ENCODE results near the gene THRA. TPM values are rescaled to one million over a fixed set of nuclear protein-coding genes. Genes with fewer than 3 reads are reported as not detected.

The THRA gene
- total and polyA plus RNA-seq, 9 of the 15 experiments (the other 6 are each of a cell fraction or from before 2014, with no cell fraction given) = 0.34 to 23.4 (median 12.7) TPM

DNA sequence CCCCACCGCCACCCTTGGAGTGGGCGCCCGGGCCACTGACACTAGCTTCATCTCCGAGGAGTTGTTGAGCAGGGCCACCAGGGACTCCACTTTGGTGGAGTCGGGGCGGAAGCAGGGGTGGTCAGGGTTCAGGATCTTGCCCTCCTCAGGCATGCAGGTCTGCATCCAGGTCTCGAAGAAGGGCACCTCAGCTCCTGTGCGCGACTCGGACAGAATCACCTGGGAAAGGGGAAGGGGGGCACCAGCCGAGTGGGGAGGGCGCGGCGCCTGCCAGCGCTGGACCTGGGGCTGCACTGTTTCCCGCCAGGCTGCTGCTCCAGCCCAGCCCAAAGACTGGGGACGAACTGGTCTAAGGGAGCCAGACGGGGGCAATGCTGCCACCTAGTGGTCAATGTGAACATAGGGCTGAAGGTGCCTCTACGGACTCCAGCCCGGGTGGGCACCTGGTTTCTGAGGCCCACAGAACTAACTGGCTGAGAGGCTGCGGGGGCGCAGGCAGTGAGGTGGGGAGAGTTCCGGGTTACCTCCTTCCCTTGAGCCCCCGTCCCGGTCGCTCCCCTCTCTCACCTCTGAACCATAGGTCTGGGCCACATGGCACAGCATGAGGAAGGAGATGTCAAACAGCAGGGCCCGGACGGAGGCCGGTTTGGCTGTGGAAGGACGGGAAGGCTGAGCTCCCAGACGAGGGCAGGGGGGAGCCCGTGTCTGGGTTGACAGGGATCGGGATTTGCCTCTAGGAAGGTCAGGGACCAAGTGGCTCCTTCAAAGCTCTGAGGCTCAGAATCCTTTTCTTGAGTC lies 35.8 kb upstream of the THRA start (continued):
- TF ChIP-seq JUND (IDR thresholded peaks at IDR 0.05; ENCODE audit: borderline replicate concordance, low read depth, low read length) = 0 out of 2 replicates have a peak, but pooled peaks have one; percentile 25
- TF ChIP-seq JUND (tag; IDR thresholded peaks at IDR 0.05; ENCODE audit: borderline replicate concordance, low read depth, low read length) = no peak

DNA sequence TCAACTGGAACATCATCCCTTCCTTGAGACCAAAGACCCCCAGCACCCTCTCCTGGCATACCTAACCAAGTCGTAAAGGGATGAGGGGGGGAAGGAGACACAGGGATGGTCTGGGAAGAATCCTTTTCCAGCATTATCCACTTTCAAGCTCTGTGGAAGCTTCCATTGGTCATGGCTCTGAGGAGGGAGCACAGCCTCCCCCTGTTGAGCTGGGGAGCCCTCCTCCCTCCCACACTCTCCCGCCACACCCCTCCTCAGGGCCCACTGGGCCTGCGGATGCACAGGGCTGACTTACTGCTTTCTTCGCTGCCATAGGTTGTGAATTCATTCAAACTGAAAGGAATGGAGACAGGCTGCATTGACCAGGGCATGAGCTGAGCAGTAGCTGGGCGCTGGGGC lies 35.2 kb upstream of the THRA start:
- in situ Hi-C loops (cut with MboI) (no loop called here), intact Hi-C loops (cut with micrococcal nuclease) (no loop called here)
- FAIRE-seq (no peak), ATAC-seq (peak; percentile 52), DNase-seq (ENCODE audit: extremely low read depth in 1 of 4, low spot score in 3 of 4) (peak in 2 of 4 experiments; percentile 16 to 32)
- Histone ChIP-seq H3K9me1 (ENCODE audit: control insufficient read depth, insufficient read depth, low read length) (no peaks in the 10 kb centered on the region), H3K27ac (ENCODE audit: extremely low read depth, low read depth, low read length) (0 out of 3 replicates have a peak overlapping the region, but pooled peaks have one; percentile 12), H3K79me2 (ENCODE audit: control insufficient read depth, insufficient read depth, low read length) (no peaks in the 10 kb centered on the region), H4K20me1 (replicated peaks; ENCODE audit: control insufficient read depth, insufficient read depth, low read length) (0 out of 2 replicates have a peak, but pooled peaks cover 4% of the 10 kb centered on the region), H3K36me3 (ENCODE audit: control insufficient read depth, insufficient read depth, low read length) (peaks cover 91% of the 10 kb centered on the region), H3K4me3 (no peak overlapping the region), H3K4me1 (replicated peaks in 1 of 2; ENCODE audit: control insufficient read depth in 2 of 2, insufficient read depth in 2 of 2, low read length in 2 of 2) (peaks cover 2 to 16% of the 10 kb centered on the region in 2 experiments; a peak in 4 of 5 replicates), H3K27me3 (ENCODE audit: control insufficient read depth in 2 of 2, insufficient read depth in 2 of 2, low read length in 2 of 2) (no peaks in the 10 kb centered on the region), H3K9ac (ENCODE audit: insufficient read depth in 1 of 2, low read depth in 2 of 2, low read length in 2 of 2) (0 out of 4 replicates have a peak overlapping the region, but pooled peaks of 1 of the 2 experiments have one; percentile 35), H2AFZ (ENCODE audit: low read depth, low read length) (no peak overlapping the region), H3K9me3 (replicated peaks; ENCODE audit: control insufficient read depth, insufficient read depth, low read depth, low read length) (no peaks in the 10 kb centered on the region), H3K4me2 (ENCODE audit: insufficient read depth, low read length) (no peak overlapping the region; the same call in 1 of the 2 replicates)
- ChIA-PET POLR2A (interaction anchor here (0.6 to 1.4 kb wide), 5 partner anchors 11 to 155 kb away, joined by 3 to 4 read pairs (median 3); partner anchors contain the start of gene MED24), CTCF (ENCODE audit: low intra/inter-chr PET ratio) (interaction anchor here (0.6 to 1.5 kb wide), 4 partner anchors 48 to 406 kb away, joined by 3 to 7 read pairs (median 4); no protein-coding TSS in a partner anchor)
- BruUV-seq (replicated peaks) = no TSS peak
- no peak for TF ChIP-seq JUND (IDR thresholded peaks at IDR 0.05; ENCODE audit: borderline replicate concordance, low read depth, low read length)
- no peak for TF ChIP-seq JUND (tag; IDR thresholded peaks at IDR 0.05; ENCODE audit: borderline replicate concordance, low read depth, low read length)
- TF ChIP-seq ZNF263 (CRISPR knock-in tag; IDR thresholded peaks at IDR 0.05; ENCODE audit: borderline replicate concordance) = peak; percentile 65; the same call in 1 of the 2 replicates
- WGBS (ENCODE audit: insufficient coverage, low coverage, missing lambda C conversion rate) = 65% methylated on average over 5 of the region's 5 CpGs

Data from K562 (cell line).